HL-60/S4 treated with phorbol 12-myristate 13-acetate at 8.2 ng/mL for 4 days and 3 days (cell line): ENCODE data around the gene PSEN2.
"Not testable (repeated sequence)": the region's sequence is repeated elsewhere in the genome, so short reads cannot be mapped to it uniquely, and the experiment has no call there.

Source experiments
- in situ Hi-C: fragments of 300-500 bp; cut with MboI; formaldehyde crosslinking; loops from 2 replicates; pipeline ENCODE4 v1.15.0; 2022; ENCODE audit warnings: low sequenced_read_pairs

The PSEN2 gene

DNA sequence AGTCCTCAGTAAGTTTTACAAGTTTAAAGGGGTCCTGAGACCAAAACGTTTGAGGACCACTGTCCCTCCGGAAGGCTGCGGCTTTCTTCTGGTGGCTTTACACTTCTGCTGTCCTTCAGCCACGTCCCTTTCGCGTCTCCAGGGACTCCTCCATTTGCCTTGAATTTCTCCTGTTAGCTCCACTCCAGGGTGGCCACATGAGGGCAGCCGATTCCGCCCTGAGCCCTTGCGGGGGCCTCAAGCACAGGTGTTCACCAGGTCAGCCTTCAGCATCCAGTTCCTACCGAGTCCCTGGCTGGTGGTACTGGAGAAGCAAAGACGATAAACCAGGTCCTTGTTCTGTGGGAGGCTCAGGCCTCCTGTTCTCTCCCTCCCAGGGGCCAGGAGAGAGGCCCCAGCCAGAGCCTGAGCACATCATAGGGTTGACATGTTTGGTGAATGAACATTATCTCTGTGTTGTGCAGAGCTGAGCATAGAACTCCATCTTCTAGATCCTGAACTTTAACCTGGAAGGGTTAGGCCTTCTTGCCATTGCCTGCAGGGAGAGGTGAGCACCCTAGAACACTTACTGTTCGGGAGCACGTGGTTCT is 42.3 kb downstream of the PSEN2 start:
- in situ Hi-C loops: no loop called here

- in situ Hi-C loops: no loop called here
Measured at GRCh38 chr1:226915672-226915995, 45.2 kb downstream of the PSEN2 start.

DNA sequence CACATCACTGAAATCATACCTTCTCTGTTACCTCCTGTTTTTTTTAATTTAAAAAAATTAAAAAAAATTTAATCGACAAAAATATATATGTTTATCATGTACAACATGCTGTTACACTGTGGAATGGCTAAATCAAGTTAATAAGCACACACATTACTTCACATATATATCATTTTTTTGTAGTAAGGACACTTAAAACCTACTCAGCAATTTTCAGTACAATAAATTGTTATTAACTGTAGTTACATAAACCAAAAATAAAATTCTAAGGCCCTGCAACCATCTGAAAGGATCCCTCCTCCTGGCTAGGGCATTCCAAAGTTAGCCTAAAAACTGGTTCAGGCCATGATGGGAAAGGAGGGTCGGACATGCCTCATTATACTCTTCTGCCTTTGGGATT is 46.1 kb downstream of the PSEN2 start:
- in situ Hi-C loops: no loop called here

DNA sequence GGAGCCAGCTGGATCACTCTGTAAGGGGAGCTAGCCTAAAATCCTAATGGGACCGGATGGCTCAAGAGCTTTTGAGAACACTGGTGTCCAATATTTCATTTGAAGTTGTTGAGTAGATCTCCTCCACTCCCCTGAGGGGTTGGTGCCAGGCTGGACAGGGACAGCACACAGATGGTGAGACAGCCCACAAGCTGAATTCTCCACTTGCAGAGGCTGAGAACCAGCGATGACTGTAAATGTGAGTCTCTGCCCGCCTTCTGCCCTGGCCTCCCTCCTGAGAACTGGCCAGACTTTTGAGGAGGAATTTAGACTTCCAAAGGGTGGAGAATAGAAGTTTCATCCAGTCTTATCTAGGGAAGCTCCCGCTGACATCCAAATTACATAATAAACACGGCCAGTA is 49.2 kb downstream of the PSEN2 start:
- in situ Hi-C loops: no loop called here

GRCh38 chr1:226919995-226920394 is 49.6 kb downstream of the PSEN2 start:
- in situ Hi-C loops: no loop called here

DNA sequence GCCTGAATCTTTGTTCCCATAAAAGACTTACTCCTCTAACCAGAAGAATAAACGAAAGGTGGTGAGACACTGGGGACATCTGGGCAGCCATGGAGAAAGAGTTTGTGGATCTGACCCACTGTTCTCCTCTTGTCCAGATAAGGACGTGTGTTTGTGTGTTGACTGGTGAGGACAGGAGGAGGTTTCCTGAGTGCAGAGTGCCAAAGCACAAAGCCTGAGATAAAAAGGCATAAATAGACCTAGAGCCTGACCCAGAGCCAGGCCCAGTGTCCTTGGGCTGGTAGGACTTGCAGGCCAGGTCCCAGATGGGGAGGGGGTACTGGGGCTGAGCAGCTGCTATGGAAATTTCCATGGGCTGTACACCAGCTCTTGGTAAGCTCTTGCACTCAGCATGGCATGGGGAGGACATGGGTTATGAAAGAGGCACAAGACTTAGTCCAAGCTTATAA is 50.1 kb downstream of the PSEN2 start:
- in situ Hi-C loops: no loop called here

DNA sequence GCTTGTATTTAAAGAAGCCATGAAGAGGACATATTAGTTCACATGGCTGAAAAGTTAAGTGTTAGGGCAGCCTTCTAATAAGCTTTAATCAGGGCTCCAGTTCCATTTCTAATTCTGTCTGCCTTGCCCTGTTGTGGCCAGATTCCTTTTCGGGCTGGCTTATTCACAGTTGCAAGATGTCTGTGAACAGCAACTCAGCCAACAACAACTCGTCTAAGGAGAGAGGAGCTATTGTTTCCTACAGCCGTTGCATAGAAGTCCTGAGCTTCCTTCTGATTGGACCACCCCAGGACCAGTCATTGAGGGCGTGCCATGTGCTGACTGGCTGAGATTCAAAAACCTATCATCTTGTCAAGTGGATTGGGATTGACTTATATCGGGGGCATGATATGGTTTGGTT is 51.1 kb downstream of the PSEN2 start:
- in situ Hi-C loops: no loop called here

DNA sequence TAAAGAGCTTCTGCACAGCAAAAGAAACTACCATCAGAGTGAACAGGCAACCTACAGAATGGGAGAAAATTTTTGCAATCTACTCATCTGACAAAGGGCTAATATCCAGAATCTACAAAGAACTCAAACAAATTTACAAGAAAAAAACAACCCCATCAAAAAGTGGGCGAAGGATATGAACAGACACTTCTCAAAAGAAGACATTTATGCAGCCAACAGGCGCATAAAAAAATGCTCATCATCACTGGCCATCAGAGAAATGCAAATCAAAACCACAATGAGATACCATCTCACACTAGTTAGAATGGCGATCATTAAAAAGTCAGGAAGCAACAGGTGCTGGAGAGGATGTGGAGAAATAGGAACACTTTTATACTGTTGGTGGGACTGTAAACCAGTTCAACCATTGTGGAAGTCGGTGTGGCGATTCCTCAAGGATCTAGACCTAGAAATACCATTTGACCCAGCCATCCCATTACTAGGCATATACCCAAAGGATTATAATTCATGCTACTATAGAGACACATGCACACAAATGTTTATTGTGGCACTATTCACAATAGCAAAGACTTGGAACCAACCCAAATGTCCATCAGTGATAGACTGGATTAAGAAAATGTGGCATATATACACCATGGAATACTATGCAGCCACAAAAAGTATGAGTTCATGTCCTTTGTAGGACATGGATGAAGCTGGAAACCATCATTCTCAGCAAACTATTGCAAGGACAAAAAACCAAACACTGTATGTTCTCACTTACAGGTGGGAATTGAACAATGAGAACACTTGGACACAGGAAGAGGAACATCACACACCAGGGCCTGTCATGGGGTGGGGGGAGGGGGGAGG is 59.1 kb downstream of the PSEN2 start:
- in situ Hi-C loops: not testable (repeated sequence)

DNA sequence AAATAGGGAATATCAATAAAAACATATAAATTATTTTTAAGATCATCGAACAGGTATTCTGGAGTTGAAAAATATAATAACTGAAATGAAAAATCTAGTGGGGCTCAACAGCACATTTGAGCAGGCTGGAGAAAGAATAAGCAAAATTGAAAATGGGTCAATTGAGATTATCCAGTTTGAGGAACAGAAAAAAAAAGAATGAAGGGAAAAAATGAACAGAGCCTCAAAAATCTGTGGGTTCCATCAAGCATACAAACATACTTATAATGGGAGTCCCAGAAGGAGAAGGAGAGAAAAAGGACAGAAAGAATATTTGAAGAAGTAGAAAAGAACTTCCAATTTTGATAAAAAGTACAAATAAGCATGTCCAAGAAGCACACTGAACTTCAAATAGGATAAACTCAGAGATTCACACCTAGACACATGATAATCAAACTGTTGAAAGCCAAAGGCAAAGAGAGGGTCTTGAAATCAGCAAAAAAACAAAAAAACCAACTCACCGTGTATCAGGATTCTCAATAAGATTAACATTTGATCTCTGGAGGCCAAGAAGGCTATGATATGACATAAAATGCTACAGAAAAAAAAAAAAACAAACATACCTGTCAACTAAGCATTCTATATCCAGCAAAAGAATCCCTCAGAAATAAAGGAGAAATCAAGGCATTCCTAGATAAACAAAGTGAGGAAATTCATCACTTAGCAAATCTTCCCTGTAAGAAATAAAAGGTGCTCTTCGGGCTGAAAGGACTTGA is 64.2 kb downstream of the PSEN2 start:
- in situ Hi-C loops: no loop called here

DNA sequence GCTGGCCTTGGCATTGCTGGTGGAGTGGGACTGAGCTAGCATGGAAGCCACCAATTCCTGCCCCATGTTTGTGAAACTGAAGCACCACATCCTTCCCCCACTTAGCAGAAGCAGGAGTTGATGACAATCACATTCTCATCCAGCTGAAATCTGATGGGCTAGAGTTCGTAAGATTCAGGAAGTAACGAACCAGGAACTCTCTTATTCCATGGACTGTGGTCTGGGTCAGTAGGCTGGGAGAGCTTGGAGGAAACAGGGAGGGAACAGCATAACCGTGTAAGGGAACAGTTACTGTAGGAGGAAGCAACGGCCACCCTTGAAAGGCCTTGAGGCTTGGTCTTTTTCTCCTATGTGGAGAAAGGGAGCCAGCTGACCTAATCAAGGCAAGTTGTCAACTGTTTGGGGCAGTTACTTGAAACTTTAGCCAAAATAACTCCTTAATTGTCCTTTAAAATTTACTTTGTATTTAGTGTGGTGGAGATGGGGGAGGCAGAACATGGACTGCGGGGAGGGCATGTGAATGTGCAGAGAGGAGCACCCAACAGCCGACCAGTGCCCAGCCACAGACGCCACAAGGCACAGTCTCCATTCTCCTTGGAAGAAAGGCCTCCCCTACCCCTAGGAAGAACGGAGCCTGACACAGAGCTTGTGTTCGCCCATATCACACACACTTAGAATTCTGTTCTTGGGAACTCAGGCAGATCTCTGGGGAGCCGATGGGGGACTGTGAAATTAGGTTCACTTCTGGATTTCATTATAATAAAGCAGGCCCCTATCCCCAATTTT is 67.7 kb downstream of the PSEN2 start:
- in situ Hi-C loops: no loop called here

GRCh38 chr1:226938903-226939437 is 68.6 kb downstream of the PSEN2 start:
- in situ Hi-C loops: no loop called here

DNA sequence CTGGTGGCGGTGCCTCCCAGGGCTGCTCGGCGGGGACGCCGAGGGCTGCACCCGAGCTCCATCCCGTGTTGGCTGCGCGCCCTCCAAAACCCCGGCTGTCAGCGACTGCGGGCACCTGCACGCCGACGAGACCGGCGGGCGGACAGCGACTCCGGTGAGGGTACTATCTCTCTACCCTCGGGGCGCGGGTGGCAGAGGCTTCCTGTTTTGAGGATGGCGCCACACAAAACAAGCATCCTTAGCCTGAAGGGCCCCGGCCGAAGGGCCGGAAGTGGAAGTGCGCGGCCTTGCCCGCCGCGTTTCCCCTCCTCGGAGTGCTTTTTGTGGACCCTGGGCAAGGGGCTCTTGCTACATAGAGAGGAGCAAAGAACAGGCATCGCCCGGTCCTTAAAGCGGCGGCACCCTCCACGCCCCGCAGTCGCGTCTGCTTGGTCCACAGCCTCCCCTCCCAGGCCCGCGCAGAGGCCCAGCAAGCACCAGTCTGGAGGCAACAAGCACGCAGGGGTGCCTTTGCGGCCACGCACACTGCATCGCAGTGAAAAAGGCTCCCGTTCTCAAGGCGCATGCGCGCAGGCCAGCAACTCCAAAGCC is 69.1 kb downstream of the PSEN2 start:
- in situ Hi-C loops: no loop called here

DNA sequence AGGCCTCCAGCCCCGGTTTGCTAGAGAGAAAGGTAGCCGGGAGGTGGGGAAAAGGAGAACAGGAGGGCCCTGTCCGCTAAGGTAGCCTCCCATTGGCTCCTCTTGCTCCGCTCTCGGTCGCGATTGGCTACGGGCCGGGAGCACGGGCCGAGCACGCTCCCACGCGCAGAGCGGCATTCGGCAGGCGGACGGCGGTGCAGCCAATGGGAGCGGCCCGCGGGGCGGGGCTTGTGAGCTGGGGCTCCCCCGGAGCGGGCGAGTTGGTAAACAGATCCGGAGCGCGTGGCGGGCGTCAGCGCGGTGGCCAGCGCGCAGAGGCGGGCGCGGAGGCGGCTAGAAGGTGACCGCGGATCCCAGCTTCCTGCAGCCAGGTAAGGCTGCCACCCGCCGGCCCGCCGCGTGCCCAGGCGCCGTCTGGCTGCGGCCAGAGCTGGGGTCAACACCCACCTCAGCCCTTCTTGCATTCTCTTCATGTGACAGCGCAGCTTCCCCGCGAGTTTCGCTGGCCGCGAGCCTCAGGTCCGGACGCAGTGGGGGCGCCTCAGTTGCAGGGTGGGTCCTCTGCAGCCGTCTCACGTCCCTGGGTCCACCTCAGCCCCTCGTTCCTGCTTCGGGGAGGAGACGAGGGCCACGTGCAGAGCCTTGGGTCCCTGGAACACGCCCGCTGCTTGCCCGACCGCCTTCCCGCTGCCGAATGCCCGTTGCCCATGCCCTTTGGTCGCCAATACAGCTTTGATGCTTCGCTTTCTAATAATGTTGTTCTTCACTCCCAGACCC is 69.8 kb downstream of the PSEN2 start, which contains the start of gene COQ8A:
Gene COQ8A, plus strand, starts transcription at position 266 of the 777 bp plus-strand sequence. CDS start 21,092 bp downstream, outside the sequence.
- in situ Hi-C loops: no loop called here

DNA sequence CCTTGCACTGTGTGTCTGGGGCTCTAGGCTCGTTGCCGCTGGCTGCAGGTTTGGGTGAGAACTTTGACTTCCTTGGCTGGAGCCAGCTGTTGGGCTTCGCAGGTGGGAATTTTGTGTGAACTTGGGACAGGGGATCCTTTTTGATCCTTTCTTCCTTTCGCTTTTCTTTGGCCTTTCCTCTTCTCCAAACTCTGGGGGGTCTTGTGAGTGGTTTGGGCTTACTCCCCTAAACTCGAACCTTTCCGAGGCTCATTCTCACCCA is 70.3 kb downstream of the PSEN2 start:
- in situ Hi-C loops: no loop called here

GRCh38 chr1:226942392-226942791 is 72.0 kb downstream of the PSEN2 start:
- in situ Hi-C loops: no loop called here

- in situ Hi-C loops: no loop called here
Measured at GRCh38 chr1:226943156-226943555, 72.7 kb downstream of the PSEN2 start.

DNA sequence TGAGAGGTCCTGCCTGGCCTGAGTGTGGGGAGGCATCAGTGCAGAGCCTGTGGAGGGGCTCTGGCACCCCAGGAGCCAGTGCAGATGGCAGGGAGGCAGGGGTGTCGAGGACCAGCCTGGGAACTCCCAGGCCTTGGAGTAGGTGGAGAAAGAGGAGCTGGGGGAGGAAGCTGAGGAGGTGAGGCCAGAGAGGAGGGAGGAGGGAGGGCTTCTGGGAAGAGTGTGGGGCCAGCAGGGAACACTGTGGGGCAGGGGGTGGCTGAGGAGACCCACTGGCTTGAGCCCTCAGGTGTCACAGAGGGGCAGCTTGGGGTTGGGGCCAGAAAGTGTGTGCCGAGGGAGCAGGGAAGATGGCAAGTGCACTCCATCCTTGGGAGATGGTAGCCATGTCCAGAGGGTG is 73.5 kb downstream of the PSEN2 start:
- in situ Hi-C loops: no loop called here

DNA sequence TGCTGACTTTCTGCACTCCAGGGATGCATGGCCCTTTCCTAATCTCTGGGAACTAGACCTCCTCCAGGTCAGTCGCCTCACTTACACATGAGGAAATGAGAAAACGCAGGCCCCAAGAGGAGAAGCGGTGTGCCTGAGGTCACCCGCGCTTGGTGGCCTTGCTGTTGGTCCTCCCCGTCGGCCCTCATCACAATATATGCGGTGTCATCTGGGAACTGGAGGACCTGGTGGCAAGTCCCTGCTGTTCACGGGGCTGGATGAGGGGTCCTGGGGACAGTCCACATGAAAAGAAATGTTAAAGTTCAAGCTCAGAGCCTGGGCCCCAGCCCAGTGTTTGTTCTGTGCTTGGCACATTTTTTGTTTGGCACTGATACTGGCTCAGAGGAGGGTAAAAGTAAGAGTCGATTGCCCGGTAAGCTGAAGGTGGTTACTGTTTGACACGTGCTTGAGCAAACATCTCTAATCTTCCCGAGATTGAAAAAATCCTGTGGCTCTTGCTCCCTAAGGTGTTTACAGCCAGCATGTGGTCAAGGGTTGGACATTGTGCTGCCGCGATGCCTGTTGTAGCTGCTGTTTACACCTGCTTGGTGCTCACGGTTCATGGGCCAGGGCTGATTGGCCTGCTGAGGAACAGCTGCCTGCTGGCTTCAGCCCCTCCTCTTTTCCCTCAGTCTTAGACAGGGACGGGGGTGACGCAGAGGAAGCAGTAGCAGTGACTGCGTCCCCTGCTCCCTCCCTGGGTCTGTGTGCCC is 74.9 kb downstream of the PSEN2 start:
- in situ Hi-C loops: no loop called here
